Epithelial cell of esophagus (primary cell): ENCODE data around the gene CTNNA2.
"Not testable (repeated sequence)": the region's sequence is repeated elsewhere in the genome, so short reads cannot be mapped to it uniquely, and the experiment has no call there.

Source experiments
- DNase-seq: peaks from one replicate; pipeline ENCODE4 v3.0.0; 2010; ENCODE audit warnings: low read depth
- H3K4me3 ChIP-seq: 2 replicates; pipeline ENCODE4 v1.5.1; 2011; ENCODE audit warnings: mild to moderate bottlenecking, low read length, control low read depth
- CTCF ChIP-seq: IDR thresholded peaks from 2 replicates; pipeline ENCODE4 v1.5.1; 2011; ENCODE audit warnings: low read depth, mild to moderate bottlenecking, low read length, control low read depth, inconsistent platforms; ENCODE audit not compliant: insufficient read depth; ENCODE audit errors: missing control alignments

The CTNNA2 gene

GRCh38 chr2:80139001-80139400, 626.1 kb downstream of the CTNNA2 start:
- no peak for DNase-seq
- no peak for TF ChIP-seq CTCF
- H3K4me3 ChIP-seq: no peak overlapping the region

GRCh38 chr2:80141007-80141726, 628.3 kb downstream of the CTNNA2 start:
- DNase-seq: no peak
- TF ChIP-seq CTCF: no peak
- no peak overlapping the region for H3K4me3 ChIP-seq

- H3K4me3 ChIP-seq: no peak overlapping the region
- no peak for DNase-seq
- no peak for TF ChIP-seq CTCF
Measured at GRCh38 chr2:80145499-80145898, 632.6 kb downstream of the CTNNA2 start.

GRCh38 chr2:80146757-80147156, 633.9 kb downstream of the CTNNA2 start:
- DNase-seq, H3K4me3 ChIP-seq: not testable (repeated sequence)

GRCh38 chr2:80147690-80148089, 634.8 kb downstream of the CTNNA2 start:
- DNase-seq: no peak
- no peak for TF ChIP-seq CTCF
- H3K4me3 ChIP-seq: no peak overlapping the region

GRCh38 chr2:80148906-80149305, 636.1 kb downstream of the CTNNA2 start:
- no peak for TF ChIP-seq CTCF
- DNase-seq: no peak
- H3K4me3 ChIP-seq: no peak overlapping the region

- H3K4me3 ChIP-seq: no peak overlapping the region
- TF ChIP-seq CTCF: no peak
- DNase-seq: no peak
Measured at GRCh38 chr2:80149991-80150390, 637.1 kb downstream of the CTNNA2 start.
